Activated CD8-positive, alpha-beta memory T cell treated with anti-CD3 and anti-CD28 coated beads, Interleukin-2, amount 10 ng/mL, durations not matched to agents 7 days and 5 days (primary cell): Measurements from ENCODE around the gene EPHA4. TPM values are rescaled to one million over a fixed set of nuclear protein-coding genes. Genes with fewer than 3 reads are reported as not detected.
A peak's percentile ranks its signal among the peaks of the same experiment; 100 is the strongest.

Source experiments
- ATAC-seq: fragments of 150-1000 bp; cut with Tn5 transposase; one replicate; pipeline ENCODE4 v1.10.0; 2021; ENCODE audit warnings: moderate library complexity
- CTCF ChIA-PET: fragments of 350-600 bp; sonication (Branson Sonifier 250); formaldehyde crosslinking; loops from one replicate; lab custom pipeline; 2021; ENCODE audit warnings: antibody characterized with exemption; lab: Charles Lee
- DNase-seq: peaks from one replicate; pipeline ENCODE4 v3.0.0-alpha.2; 2020
- H3K27ac Mint-ChIP-seq: one replicate; pipeline ENCODE4 v1.8.0; 2021; ENCODE audit warnings: mild to moderate bottlenecking, mixed read lengths
- H3K27me3 Mint-ChIP-seq: one replicate; pipeline ENCODE4 v1.8.0; 2021; ENCODE audit warnings: mixed read lengths
- H3K36me3 Mint-ChIP-seq: one replicate; pipeline ENCODE4 v1.8.0; 2021; ENCODE audit warnings: mild to moderate bottlenecking, mixed read lengths
- H3K4me1 Mint-ChIP-seq: one replicate; pipeline ENCODE4 v1.8.0; 2021; ENCODE audit warnings: mixed read lengths
- H3K4me3 Mint-ChIP-seq: one replicate; pipeline ENCODE4 v1.8.0; 2021; ENCODE audit warnings: mild to moderate bottlenecking, moderate library complexity, mixed read lengths
- H3K9me3 Mint-ChIP-seq: one replicate; pipeline ENCODE4 v1.8.0; 2022; ENCODE audit warnings: low read depth, mixed read lengths
- total RNA-seq, 2 experiments: library from RNA; stranded (reverse); gene quantifications; one replicate each; pipeline ENCODE4 v1.2.3, GENCODE V29; 2021

EPHA4 gene
- total RNA-seq, 2 experiments from 2014 or later: 0.59 to 0.91 TPM

DNA sequence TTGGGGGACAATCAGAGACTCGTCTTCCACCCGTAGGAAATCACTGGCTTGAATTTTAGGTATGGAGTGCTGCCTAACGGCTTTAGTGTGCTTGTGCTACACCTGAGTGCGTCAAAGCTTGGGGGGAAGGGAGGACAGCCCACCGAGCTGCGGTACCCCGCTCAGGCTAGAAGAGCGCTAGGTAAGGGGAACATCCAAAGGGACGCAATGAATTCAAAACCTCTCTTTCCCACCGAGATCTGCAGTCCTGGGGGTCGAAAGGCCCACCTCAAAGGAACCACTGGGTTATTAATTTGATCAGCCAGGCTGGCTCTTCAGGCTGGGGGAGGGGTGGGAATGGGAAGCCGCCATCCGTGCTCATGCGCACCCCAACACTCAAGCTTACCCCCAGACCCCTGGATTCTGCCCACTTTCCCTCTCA is 2.7 kb downstream of the EPHA4 start:
- no peak overlapping the region for H3K4me3 Mint-ChIP-seq
- no peak overlapping the region for H3K27ac Mint-ChIP-seq
- no peaks in the 10 kb centered on the region for H3K36me3 Mint-ChIP-seq
- ATAC-seq (no peak), DNase-seq (no peak)
- CTCF ChIA-PET: no interaction called here
- H3K27me3 Mint-ChIP-seq: peaks cover 69% of the 10 kb centered on the region
- no peaks in the 10 kb centered on the region for H3K9me3 Mint-ChIP-seq
- H3K4me1 Mint-ChIP-seq: peaks cover 24% of the 10 kb centered on the region

GRCh38 chr2:221568299-221568698 is 3.8 kb downstream of the EPHA4 start:
- ATAC-seq: no peak

GRCh38 chr2:221567809-221568208 is 4.3 kb downstream of the EPHA4 start:
- Mint-ChIP-seq H3K27me3 (peaks cover 57% of the 10 kb centered on the region), H3K36me3 (no peaks in the 10 kb centered on the region), H3K9me3 (no peaks in the 10 kb centered on the region), H3K27ac (no peak overlapping the region), H3K4me1 (peaks cover 17% of the 10 kb centered on the region), H3K4me3 (no peak overlapping the region)
- ATAC-seq (no peak), DNase-seq (no peak)
- CTCF ChIA-PET: no interaction called here

More at GRCh38 chr2:221568299-221568698, 3.8 kb downstream of the EPHA4 start:
- no peak for DNase-seq
- H3K27ac Mint-ChIP-seq: no peak overlapping the region
- H3K9me3 Mint-ChIP-seq: no peaks in the 10 kb centered on the region
- no peaks in the 10 kb centered on the region for H3K36me3 Mint-ChIP-seq
- H3K4me3 Mint-ChIP-seq: no peak overlapping the region
- H3K4me1 Mint-ChIP-seq: peaks cover 17% of the 10 kb centered on the region
- CTCF ChIA-PET: no interaction called here
- H3K27me3 Mint-ChIP-seq: peaks cover 59% of the 10 kb centered on the region

GRCh38 chr2:221567231-221567760 is 4.8 kb downstream of the EPHA4 start:
- Mint-ChIP-seq H3K4me1 (peaks cover 14% of the 10 kb centered on the region), H3K9me3 (no peaks in the 10 kb centered on the region), H3K36me3 (no peaks in the 10 kb centered on the region), H3K4me3 (no peak overlapping the region), H3K27me3 (peaks cover 54% of the 10 kb centered on the region), H3K27ac (no peak overlapping the region)
- ATAC-seq: no peak
- DNase-seq: no peak
- CTCF ChIA-PET: no interaction called here

GRCh38 chr2:221563270-221563985 is 8.7 kb downstream of the EPHA4 start:
- Mint-ChIP-seq H3K27ac (no peak overlapping the region), H3K36me3 (no peaks in the 10 kb centered on the region), H3K4me3 (no peak overlapping the region), H3K4me1 (no peaks in the 10 kb centered on the region), H3K27me3 (peaks cover 22% of the 10 kb centered on the region), H3K9me3 (no peaks in the 10 kb centered on the region)
- DNase-seq: no peak
- CTCF ChIA-PET: interaction anchor here (0.9 kb wide), 1 partner anchor 10 kb away, joined by 3 read pairs; no protein-coding TSS in a partner anchor
- ATAC-seq: no peak

- H3K27ac Mint-ChIP-seq: no peak overlapping the region
- no peak overlapping the region for H3K4me3 Mint-ChIP-seq
- CTCF ChIA-PET: no interaction called here
- DNase-seq (no peak), ATAC-seq (no peak)
- no peaks in the 10 kb centered on the region for H3K4me1 Mint-ChIP-seq
- H3K9me3 Mint-ChIP-seq: no peaks in the 10 kb centered on the region
- no peaks in the 10 kb centered on the region for H3K36me3 Mint-ChIP-seq
- peaks cover 13% of the 10 kb centered on the region for H3K27me3 Mint-ChIP-seq
Measured at GRCh38 chr2:221562226-221562625, 9.9 kb downstream of the EPHA4 start.

DNA sequence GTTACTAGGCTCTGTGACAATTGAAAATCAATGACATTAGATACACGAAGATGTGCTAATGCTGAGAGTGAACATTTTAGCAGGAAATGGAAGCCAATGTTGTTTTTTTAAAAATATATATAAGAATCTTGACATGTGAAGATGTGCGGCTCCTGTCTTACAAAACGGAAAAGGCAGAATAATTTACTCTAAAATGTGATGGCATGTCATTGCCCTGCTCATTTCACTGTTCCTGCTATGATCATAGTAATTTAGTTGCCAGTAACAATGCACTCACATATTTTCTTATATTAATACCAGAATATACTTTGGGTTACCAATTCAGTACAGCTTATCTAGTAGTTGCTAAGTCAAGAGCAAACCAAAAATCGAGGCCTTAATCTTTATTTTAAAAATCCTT is 10.3 kb downstream of the EPHA4 start:
- no peaks in the 10 kb centered on the region for H3K9me3 Mint-ChIP-seq
- no peak overlapping the region for H3K4me3 Mint-ChIP-seq
- DNase-seq (no peak), ATAC-seq (no peak)
- H3K4me1 Mint-ChIP-seq: no peaks in the 10 kb centered on the region
- CTCF ChIA-PET: no interaction called here
- no peaks in the 10 kb centered on the region for H3K36me3 Mint-ChIP-seq
- peaks cover 9% of the 10 kb centered on the region for H3K27me3 Mint-ChIP-seq
- H3K27ac Mint-ChIP-seq: no peak overlapping the region

GRCh38 chr2:221559991-221560390 is 12.1 kb downstream of the EPHA4 start:
- H3K27me3 Mint-ChIP-seq: no peaks in the 10 kb centered on the region
- H3K9me3 Mint-ChIP-seq: no peaks in the 10 kb centered on the region
- DNase-seq (no peak), ATAC-seq (no peak)
- H3K4me1 Mint-ChIP-seq: peaks cover 8% of the 10 kb centered on the region
- CTCF ChIA-PET: interaction anchor here (0.9 to 1.6 kb wide), 3 partner anchors 13 to 14 kb away, joined by 3 read pairs; no protein-coding TSS in a partner anchor
- no peak overlapping the region for H3K27ac Mint-ChIP-seq
- no peak overlapping the region for H3K4me3 Mint-ChIP-seq
- no peaks in the 10 kb centered on the region for H3K36me3 Mint-ChIP-seq

- Mint-ChIP-seq H3K36me3 (no peaks in the 10 kb centered on the region), H3K9me3 (no peaks in the 10 kb centered on the region), H3K27me3 (no peaks in the 10 kb centered on the region), H3K4me3 (no peak overlapping the region), H3K27ac (no peak overlapping the region), H3K4me1 (peaks cover 10% of the 10 kb centered on the region)
- CTCF ChIA-PET: no interaction called here
- ATAC-seq: no peak
- DNase-seq: no peak
Measured at GRCh38 chr2:221558107-221558506, 14.0 kb downstream of the EPHA4 start.

DNA sequence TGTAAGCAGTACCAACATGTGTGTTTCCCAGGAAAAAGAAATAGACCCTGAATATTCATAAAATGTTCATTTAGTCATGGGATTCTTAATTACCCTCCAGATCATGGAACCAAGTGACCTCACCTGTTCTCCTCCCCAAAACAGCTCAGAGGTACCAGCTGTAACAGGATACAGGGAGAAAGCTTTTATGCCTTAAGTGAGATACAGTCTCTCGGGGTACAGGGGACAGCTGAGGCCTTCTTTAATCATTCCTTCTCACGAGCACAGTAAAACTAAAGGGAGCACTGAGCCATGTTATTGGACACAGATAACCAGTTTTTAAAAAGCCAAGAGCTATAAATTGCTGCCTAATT is 16.6 kb downstream of the EPHA4 start:
- Mint-ChIP-seq H3K9me3 (no peaks in the 10 kb centered on the region), H3K36me3 (no peaks in the 10 kb centered on the region), H3K27ac (no peak overlapping the region), H3K4me1 (peaks cover 10% of the 10 kb centered on the region), H3K4me3 (no peak overlapping the region), H3K27me3 (no peaks in the 10 kb centered on the region)
- CTCF ChIA-PET: interaction anchor here (1.1 kb wide), 1 partner anchor 37 kb away, joined by 3 read pairs; no protein-coding TSS in a partner anchor
- ATAC-seq (no peak), DNase-seq (no peak)

DNA sequence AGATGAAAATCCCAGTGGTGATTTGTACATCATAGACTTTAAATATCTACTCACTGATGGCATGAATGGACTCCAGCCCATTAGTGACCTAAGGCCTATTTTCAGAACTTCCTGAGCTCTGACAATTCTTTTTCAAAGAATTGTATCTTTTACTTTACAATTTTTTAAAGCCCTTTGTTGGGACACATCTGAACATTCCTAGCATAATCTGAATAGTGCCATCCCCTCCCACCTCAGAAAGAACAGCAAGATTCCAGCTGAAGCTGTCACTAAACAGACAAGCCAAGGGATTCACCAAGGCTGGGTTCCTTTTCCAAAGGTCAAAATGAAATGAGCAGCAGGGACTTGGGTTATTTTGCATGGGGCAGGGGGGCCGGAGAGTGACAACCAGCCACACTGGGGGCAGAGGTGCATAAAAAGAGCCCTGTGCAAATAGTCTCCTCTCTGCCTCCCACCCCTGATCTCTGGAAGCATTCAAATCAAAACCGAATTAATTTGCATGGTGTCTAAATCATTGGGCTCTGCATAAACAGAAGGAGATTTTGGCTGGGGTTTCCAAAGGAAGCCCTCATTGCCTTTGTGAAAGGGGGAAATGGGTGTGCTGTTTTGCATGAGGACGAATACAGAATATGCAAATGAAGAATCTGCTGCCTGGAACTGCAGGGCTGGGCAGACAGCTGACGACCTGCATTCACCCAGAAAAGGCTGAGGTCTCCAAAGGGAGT is 17.2 kb downstream of the EPHA4 start:
- Mint-ChIP-seq H3K27me3 (no peaks in the 10 kb centered on the region), H3K27ac (no peak overlapping the region), H3K4me1 (peaks cover 10% of the 10 kb centered on the region), H3K9me3 (no peaks in the 10 kb centered on the region), H3K4me3 (no peak overlapping the region), H3K36me3 (no peaks in the 10 kb centered on the region)
- CTCF ChIA-PET: interaction anchor here (1.1 kb wide), 1 partner anchor 37 kb away, joined by 3 read pairs; no protein-coding TSS in a partner anchor
- ATAC-seq (peak; percentile 23), DNase-seq (no peak)

DNA sequence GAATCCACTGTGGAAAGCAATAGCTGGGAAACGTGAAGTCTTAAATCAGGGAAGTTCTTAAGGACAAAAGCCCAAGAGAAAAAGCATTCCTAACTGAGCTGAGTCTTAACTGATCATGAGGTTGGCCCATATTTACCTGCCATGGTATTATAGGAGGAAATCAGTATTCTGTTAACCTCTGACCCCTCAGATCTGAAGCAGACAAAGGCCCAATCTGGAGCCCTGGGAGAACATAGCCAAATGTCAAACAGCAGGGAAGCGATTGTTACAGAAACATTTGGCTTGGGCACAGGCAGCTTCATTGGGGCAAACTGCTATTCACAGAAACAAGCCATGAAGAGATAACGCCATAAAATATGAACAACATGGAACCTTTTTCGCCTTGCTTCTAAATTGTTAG is 18.8 kb downstream of the EPHA4 start:
- CTCF ChIA-PET: no interaction called here
- no peak overlapping the region for H3K4me3 Mint-ChIP-seq
- no peaks in the 10 kb centered on the region for H3K36me3 Mint-ChIP-seq
- peaks cover 16% of the 10 kb centered on the region for H3K4me1 Mint-ChIP-seq
- no peak for ATAC-seq
- no peaks in the 10 kb centered on the region for H3K27me3 Mint-ChIP-seq
- no peaks in the 10 kb centered on the region for H3K9me3 Mint-ChIP-seq
- H3K27ac Mint-ChIP-seq: no peak overlapping the region
- DNase-seq: no peak

- peaks cover 3% of the 10 kb centered on the region for H3K9me3 Mint-ChIP-seq
- H3K4me1 Mint-ChIP-seq: peaks cover 16% of the 10 kb centered on the region
- CTCF ChIA-PET: no interaction called here
- H3K36me3 Mint-ChIP-seq: no peaks in the 10 kb centered on the region
- no peak overlapping the region for H3K4me3 Mint-ChIP-seq
- ATAC-seq (no peak), DNase-seq (no peak)
- no peak overlapping the region for H3K27ac Mint-ChIP-seq
- H3K27me3 Mint-ChIP-seq: no peaks in the 10 kb centered on the region
Measured at GRCh38 chr2:221552291-221552690, 19.8 kb downstream of the EPHA4 start.

GRCh38 chr2:221551864-221552263 is 20.2 kb downstream of the EPHA4 start:
- ATAC-seq (no peak), DNase-seq (no peak)
- Mint-ChIP-seq H3K4me3 (no peak overlapping the region), H3K27me3 (no peaks in the 10 kb centered on the region), H3K4me1 (peaks cover 20% of the 10 kb centered on the region), H3K36me3 (no peaks in the 10 kb centered on the region), H3K27ac (no peak overlapping the region), H3K9me3 (peaks cover 3% of the 10 kb centered on the region)
- CTCF ChIA-PET: no interaction called here
